Measurements from ENCODE around the gene RIMS3. TPM values are rescaled to one million over a fixed set of nuclear protein-coding genes. Genes with fewer than 3 reads are reported as not detected.

Gene RIMS3
- polyA plus RNA-seq, 1 experiment = 0.33 TPM

DNA sequence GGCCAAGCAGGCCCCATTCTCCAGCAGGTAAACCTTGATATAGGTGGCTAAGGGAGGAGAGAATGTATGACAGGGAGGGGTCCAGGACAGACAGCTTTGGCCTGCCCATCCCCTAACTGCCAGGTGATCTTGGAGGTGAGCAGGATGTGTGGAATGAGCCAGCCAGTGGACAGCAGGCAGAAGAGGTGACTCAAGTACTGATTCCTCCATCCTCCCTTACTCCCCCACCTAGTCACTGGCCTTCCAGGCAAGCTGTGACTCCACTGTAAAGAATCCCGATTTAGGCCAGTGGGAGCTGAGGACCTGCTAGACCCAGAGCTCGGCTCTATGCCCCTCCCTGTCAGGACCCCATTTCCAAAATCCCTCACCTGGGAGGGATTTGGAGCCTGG lies 36.6 kb downstream of the RIMS3 start:
- ChIA-PET POLR2A (no interaction called here), CTCF (interaction anchor here (1.8 kb wide), 1 partner anchor 40 kb away, joined by 6 read pairs; no protein-coding TSS in a partner anchor)
- Histone ChIP-seq H3K4me3 (ENCODE audit: low read depth, low read length) (no peak overlapping the region), H3K9me3 (ENCODE audit: control insufficient read depth, insufficient read depth, low read length) (no peaks in the 10 kb centered on the region), H3K27ac (ENCODE audit: low read depth, low read length) (no peak overlapping the region), H3K27me3 (ENCODE audit: control insufficient read depth, insufficient read depth, low read length) (peaks cover 6% of the 10 kb centered on the region)
- TF ChIP-seq, protein P1, sequence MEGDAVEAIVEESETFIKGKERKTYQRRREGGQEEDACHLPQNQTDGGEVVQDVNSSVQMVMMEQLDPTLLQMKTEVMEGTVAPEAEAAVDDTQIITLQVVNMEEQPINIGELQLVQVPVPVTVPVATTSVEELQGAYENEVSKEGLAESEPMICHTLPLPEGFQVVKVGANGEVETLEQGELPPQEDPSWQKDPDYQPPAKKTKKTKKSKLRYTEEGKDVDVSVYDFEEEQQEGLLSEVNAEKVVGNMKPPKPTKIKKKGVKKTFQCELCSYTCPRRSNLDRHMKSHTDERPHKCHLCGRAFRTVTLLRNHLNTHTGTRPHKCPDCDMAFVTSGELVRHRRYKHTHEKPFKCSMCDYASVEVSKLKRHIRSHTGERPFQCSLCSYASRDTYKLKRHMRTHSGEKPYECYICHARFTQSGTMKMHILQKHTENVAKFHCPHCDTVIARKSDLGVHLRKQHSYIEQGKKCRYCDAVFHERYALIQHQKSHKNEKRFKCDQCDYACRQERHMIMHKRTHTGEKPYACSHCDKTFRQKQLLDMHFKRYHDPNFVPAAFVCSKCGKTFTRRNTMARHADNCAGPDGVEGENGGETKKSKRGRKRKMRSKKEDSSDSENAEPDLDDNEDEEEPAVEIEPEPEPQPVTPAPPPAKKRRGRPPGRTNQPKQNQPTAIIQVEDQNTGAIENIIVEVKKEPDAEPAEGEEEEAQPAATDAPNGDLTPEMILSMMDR (IDR thresholded peaks at IDR 0.05; ENCODE audit: low read depth, low read length) = no peak
- DNase-seq (ENCODE audit: low read depth, low spot score) = no peak

DNA sequence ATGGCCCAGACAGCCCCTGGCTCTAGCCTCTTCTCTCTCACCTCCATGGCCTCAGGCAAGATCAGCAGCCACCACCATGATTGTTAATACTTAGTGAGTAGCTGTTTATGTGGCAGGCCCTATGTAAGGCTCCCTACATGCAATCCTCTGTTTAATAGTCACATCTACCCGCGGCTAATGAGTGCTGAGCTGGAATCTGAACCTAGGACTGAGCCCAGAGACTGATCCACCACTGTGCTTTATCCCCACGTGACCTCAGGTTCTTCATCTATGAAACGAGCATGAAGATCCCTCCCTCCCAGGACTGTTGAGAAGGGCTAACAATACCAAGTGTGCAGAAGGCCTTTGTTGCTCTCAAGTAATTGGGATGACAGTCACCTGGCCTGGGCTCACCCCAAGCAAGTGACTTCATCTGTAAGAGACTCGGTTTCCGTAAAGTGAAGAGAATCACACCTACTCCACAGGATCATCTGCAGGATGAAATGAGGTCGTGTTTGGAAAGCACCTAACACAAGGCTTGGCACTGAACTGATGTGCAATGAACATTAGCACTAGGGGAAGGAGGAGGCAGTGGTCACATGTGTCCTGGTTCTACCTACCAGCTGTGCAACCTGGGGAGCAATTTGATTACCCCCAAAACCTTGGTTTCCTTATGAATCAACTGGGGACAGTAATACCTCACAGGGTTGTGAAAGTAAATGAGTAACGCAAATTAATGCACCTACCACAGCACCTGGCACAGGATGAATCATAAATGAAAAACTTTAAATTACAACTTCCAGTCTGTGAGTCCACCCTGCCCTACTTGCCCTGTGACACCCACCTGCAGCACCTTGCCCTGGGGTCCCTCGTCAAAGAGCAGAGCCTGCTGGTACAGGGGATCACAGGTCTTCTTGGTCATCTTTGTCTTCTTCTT lies 37.2 kb downstream of the RIMS3 start:
- Histone ChIP-seq H3K27me3 (ENCODE audit: control insufficient read depth, insufficient read depth, low read length) (peaks cover 10% of the 10 kb centered on the region), H3K27ac (ENCODE audit: low read depth, low read length) (no peak overlapping the region), H3K4me3 (ENCODE audit: low read depth, low read length) (no peak overlapping the region), H3K9me3 (ENCODE audit: control insufficient read depth, insufficient read depth, low read length) (no peaks in the 10 kb centered on the region)
- ChIA-PET POLR2A (no interaction called here), CTCF (interaction anchor here (1.8 kb wide), 1 partner anchor 40 kb away, joined by 6 read pairs; no protein-coding TSS in a partner anchor)
- TF ChIP-seq, protein P1 (IDR thresholded peaks at IDR 0.05; ENCODE audit: low read depth, low read length) = no peak
- no peak for DNase-seq (ENCODE audit: low read depth, low spot score)

DNA sequence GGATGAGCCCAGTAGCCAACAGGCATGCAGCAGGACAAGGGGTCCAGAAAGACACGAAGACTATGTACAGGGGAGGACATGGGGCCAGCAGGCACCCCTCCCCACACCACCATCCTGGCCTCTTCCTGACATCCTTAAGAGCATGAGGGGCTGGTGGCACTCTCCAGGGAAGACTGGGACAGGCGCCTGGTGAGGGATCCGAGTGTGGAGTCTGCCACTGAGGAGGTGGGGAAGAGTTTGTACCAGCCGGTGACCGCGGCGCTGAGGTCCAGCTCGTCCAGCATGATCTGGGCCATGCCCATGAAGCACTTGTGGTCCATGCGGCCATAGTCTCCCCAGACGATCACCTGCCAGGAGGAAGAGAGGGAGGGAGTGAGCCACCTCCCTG lies 39.1 kb downstream of the RIMS3 start:
- DNase-seq (ENCODE audit: low read depth, low spot score) = no peak
- CTCF ChIA-PET = no interaction called here

DNA sequence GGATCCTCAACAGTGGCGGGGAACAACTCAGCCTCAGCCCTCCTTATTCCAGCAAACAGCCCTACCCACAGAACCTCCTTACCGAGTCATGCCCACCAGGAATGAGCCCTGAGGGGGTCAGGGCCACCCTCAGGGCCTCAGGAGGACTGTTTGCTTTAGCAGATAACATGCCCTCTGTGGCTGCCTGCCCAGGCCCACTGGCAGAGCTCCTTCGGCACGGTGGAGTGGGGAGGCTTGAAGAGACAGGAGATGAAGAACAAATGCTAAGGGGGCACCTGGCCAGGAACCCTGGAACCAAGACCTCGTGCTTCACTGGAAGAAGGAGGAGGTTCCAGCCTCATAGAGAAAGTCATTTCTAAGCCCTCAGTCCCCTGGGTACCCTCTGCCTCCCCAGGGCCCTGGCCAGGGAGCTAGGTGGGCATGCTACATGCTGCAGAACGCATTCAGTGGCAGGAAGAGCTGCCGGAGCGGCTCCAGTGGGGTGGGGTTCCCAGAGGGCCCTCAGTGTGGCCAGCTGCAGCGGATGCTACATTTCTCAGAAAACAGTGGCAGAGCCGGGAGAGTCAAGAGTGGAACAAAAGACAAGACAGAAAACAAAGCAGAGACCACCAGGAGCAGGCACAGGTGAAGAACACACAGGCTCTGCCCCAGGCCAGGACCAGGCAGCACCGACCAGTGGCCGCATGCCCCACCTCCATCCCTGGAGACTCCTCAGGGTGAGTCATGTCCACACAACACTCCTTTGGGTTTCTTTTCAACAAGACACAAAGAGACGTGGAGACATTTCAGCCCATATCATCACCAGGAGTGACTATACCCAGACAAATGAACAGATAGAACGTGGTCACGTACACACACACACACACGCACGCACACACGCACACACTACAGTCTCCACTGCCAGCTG lies 39.8 kb downstream of the RIMS3 start:
- H3K4me3 ChIP-seq (ENCODE audit: low read depth, low read length) = no peak overlapping the region
- CTCF ChIA-PET = interaction anchor here (0.9 to 1.1 kb wide), 3 partner anchors 13 to 228 kb away, joined by 3 to 6 read pairs (median 3); no protein-coding TSS in a partner anchor
- POLR2A ChIA-PET = no interaction called here
- H3K27ac ChIP-seq (ENCODE audit: low read depth, low read length) = no peak overlapping the region
- DNase-seq (ENCODE audit: low read depth, low spot score) = no peak
- no peaks in the 10 kb centered on the region for H3K9me3 ChIP-seq (ENCODE audit: control insufficient read depth, insufficient read depth, low read length)
- TF ChIP-seq, protein P1 (IDR thresholded peaks at IDR 0.05; ENCODE audit: low read depth, low read length) = no peak
- H3K27me3 ChIP-seq (ENCODE audit: control insufficient read depth, insufficient read depth, low read length) = peaks cover 13% of the 10 kb centered on the region

More for the DNA sequence above, 39.1 kb downstream of the RIMS3 start:
- H3K9me3 ChIP-seq (ENCODE audit: control insufficient read depth, insufficient read depth, low read length) = no peaks in the 10 kb centered on the region
- no peak overlapping the region for H3K27ac ChIP-seq (ENCODE audit: low read depth, low read length)
- no peak overlapping the region for H3K4me3 ChIP-seq (ENCODE audit: low read depth, low read length)
- TF ChIP-seq, protein P1 (IDR thresholded peaks at IDR 0.05; ENCODE audit: low read depth, low read length) = no peak
- POLR2A ChIA-PET = no interaction called here
- H3K27me3 ChIP-seq (ENCODE audit: control insufficient read depth, insufficient read depth, low read length) = peaks cover 13% of the 10 kb centered on the region

All from AG04450 (cell line).